ENCODE results near the gene TMTC2. TPM values are rescaled to one million over a fixed set of nuclear protein-coding genes. Genes with fewer than 3 reads are reported as not detected.

TMTC2 gene
- total and polyA plus RNA-seq, 2 donors (not counting 3 experiments of a cell fraction or from before 2014, with no cell fraction given): 4.1 to 7.8 TPM

GRCh38 chr12:82652071-82652470 lies 34.6 kb upstream of the TMTC2 start:
- no peaks in the 10 kb centered on the region for H4K20me1 ChIP-seq (replicated peaks; ENCODE audit: control insufficient read depth, extremely low read depth, insufficient read depth, low read length)
- POLR2A ChIA-PET: no interaction called here
- no peak overlapping the region for H3K9ac ChIP-seq (replicated peaks; ENCODE audit: extremely low read depth, insufficient read depth, low read length)
- intact Hi-C loops (cut with micrococcal nuclease): no loop called here
- FAIRE-seq: no peak
- no peak for TF ChIP-seq JUN (IDR thresholded peaks at IDR 0.05; ENCODE audit: borderline replicate concordance, insufficient read depth, insufficient read length, low read depth)
- no peak for TF ChIP-seq POLR2A (IDR thresholded peaks at IDR 0.05; ENCODE audit: low read depth, low read length)
- TF ChIP-seq MAX (IDR thresholded peaks at IDR 0.05; ENCODE audit: insufficient read depth, insufficient read length): no peak
- no peak for TF ChIP-seq CTCF (IDR thresholded peaks at IDR 0.05; ENCODE audit: extremely low read depth in 1 of 2, insufficient read depth in 1 of 2, low read depth in 1 of 2, low read length in 2 of 2)
- no peak overlapping the region for H3K27ac ChIP-seq (ENCODE audit: insufficient read depth, low read depth, low read length)
- no peaks in the 10 kb centered on the region for H3K27me3 ChIP-seq (ENCODE audit: control insufficient read depth in 2 of 2, insufficient read depth in 2 of 2, low read length in 2 of 2)
- H3K4me2 ChIP-seq (ENCODE audit: insufficient read depth, low read length): no peak overlapping the region
- no peaks in the 10 kb centered on the region for H3K9me3 ChIP-seq (replicated peaks; ENCODE audit: control insufficient read depth, insufficient read depth, low read length)
- CTCF ChIA-PET: no interaction called here
- H2AFZ ChIP-seq (ENCODE audit: low read depth, low read length): no peak overlapping the region
- dilution Hi-C loops (cut with MboI; ENCODE audit: extremely low pct_ligation_motif_present, low sequenced_read_pairs): no loop called here
- DNase-seq (ENCODE audit: low read depth, low spot score): no peak
- BruUV-seq (replicated peaks): no TSS peak
- H3K79me2 ChIP-seq (ENCODE audit: control insufficient read depth, insufficient read depth, low read length): no peaks in the 10 kb centered on the region
- H3K4me1 ChIP-seq (ENCODE audit: control insufficient read depth, extremely low read depth, insufficient read depth, low read length): peaks cover 13% of the 10 kb centered on the region
- no peaks in the 10 kb centered on the region for H3K9me1 ChIP-seq (replicated peaks; ENCODE audit: control insufficient read depth, extremely low read depth, insufficient read depth, low read length)
- no peak overlapping the region for H3K4me3 ChIP-seq (replicated peaks in 1 of 3; ENCODE audit: insufficient read depth in 1 of 3, low read depth in 1 of 3, low read length in 3 of 3)
- H3K36me3 ChIP-seq (ENCODE audit: control insufficient read depth in 2 of 2, extremely low read depth in 1 of 2, insufficient read depth in 2 of 2, low read length in 2 of 2): no peaks in the 10 kb centered on the region

GRCh38 chr12:82655751-82656150 lies 31.0 kb upstream of the TMTC2 start:
- no peak for FAIRE-seq
- Histone ChIP-seq H4K20me1 (replicated peaks; ENCODE audit: control insufficient read depth, extremely low read depth, insufficient read depth, low read length) (no peaks in the 10 kb centered on the region), H3K4me2 (ENCODE audit: insufficient read depth, low read length) (no peak overlapping the region), H3K79me2 (ENCODE audit: control insufficient read depth, insufficient read depth, low read length) (no peaks in the 10 kb centered on the region), H3K27ac (ENCODE audit: insufficient read depth, low read depth, low read length) (no peak overlapping the region), H3K4me3 (replicated peaks in 1 of 3; ENCODE audit: insufficient read depth in 1 of 3, low read depth in 1 of 3, low read length in 3 of 3) (no peak overlapping the region), H3K9me3 (replicated peaks; ENCODE audit: control insufficient read depth, insufficient read depth, low read length) (no peaks in the 10 kb centered on the region), H3K9me1 (replicated peaks; ENCODE audit: control insufficient read depth, extremely low read depth, insufficient read depth, low read length) (no peaks in the 10 kb centered on the region), H3K9ac (replicated peaks; ENCODE audit: extremely low read depth, insufficient read depth, low read length) (no peak overlapping the region), H3K27me3 (ENCODE audit: control insufficient read depth in 2 of 2, insufficient read depth in 2 of 2, low read length in 2 of 2) (no peaks in the 10 kb centered on the region), H3K36me3 (ENCODE audit: control insufficient read depth in 2 of 2, extremely low read depth in 1 of 2, insufficient read depth in 2 of 2, low read length in 2 of 2) (no peaks in the 10 kb centered on the region), H3K4me1 (ENCODE audit: control insufficient read depth, extremely low read depth, insufficient read depth, low read length) (peaks cover 7% of the 10 kb centered on the region), H2AFZ (ENCODE audit: low read depth, low read length) (no peak overlapping the region)
- DNase-seq (ENCODE audit: low read depth, low spot score): no peak
- CTCF ChIA-PET: interaction anchor here (1.7 kb wide), 1 partner anchor 30 kb away, joined by 3 read pairs; no protein-coding TSS in a partner anchor
- intact Hi-C loops (cut with micrococcal nuclease): no loop called here
- dilution Hi-C loops (cut with MboI; ENCODE audit: extremely low pct_ligation_motif_present, low sequenced_read_pairs): no loop called here
- TF ChIP-seq POLR2A (IDR thresholded peaks at IDR 0.05; ENCODE audit: low read depth, low read length): no peak
- no peak for TF ChIP-seq GATA2 (IDR thresholded peaks at IDR 0.05; ENCODE audit: insufficient read depth, insufficient read length, low read depth, low read length)
- no peak for TF ChIP-seq CTCF (IDR thresholded peaks at IDR 0.05; ENCODE audit: extremely low read depth in 1 of 2, insufficient read depth in 1 of 2, low read depth in 1 of 2, low read length in 2 of 2)
- no peak for TF ChIP-seq MAX (IDR thresholded peaks at IDR 0.05; ENCODE audit: insufficient read depth, insufficient read length)
- no peak for TF ChIP-seq EZH2 (IDR thresholded peaks at IDR 0.05; ENCODE audit: borderline replicate concordance, low read depth, low read length, severe bottlenecking)
- no peak for TF ChIP-seq FOS (IDR thresholded peaks at IDR 0.05; ENCODE audit: borderline replicate concordance, insufficient read depth, low read length)
- TF ChIP-seq JUN (IDR thresholded peaks at IDR 0.05; ENCODE audit: borderline replicate concordance, insufficient read depth, insufficient read length, low read depth): no peak
- TF ChIP-seq MYC (IDR thresholded peaks at IDR 0.05; ENCODE audit: low read depth, low read length): no peak
- TF ChIP-seq POLR2AphosphoS5 (IDR thresholded peaks at IDR 0.05; ENCODE audit: insufficient read depth, low read depth, low read length): no peak
- BruUV-seq (replicated peaks): no TSS peak
- POLR2A ChIA-PET: no interaction called here
